Measurements from ENCODE around the gene URAD.

URAD gene

DNA sequence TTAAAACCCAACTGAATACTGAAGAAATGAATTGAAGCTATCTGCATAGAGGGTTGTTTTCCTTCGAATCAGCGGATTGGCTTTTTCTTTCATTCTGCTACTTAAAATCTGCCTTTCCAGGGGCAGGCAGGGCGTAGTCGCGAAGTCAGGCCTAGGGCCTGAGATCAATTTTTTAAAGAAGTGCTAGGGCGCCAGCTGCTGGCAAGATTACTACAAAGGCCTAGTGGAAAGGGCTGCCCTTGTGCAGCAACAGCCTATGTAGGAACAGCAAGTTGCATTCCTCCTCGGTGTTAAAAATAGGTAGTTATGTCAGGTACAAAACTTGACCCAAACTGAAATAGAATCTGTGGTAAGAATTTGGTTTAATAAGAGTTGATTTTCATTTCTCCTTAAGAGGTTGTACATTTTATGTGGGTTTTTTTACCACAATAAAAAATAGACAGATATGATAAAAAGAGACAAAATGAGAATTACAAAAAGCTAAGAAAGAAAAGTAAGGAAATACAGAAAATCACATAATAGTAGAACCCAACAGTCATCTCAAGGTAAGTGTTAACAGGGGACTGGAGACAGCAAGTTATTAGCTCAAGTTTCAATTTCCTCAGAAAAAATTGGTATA lies 9.5 kb upstream of the URAD start:
- no peak for DNase-seq

GRCh38 chr13:27991881-27992280 lies 3.4 kb upstream of the URAD start:
- DNase-seq, result no peak

GRCh38 chr13:27985600-27985999 lies 2.9 kb downstream of the URAD start:
- no peak for DNase-seq

GRCh38 chr13:27982361-27982760 lies 6.1 kb downstream of the URAD start:
- no peak for DNase-seq

DNA sequence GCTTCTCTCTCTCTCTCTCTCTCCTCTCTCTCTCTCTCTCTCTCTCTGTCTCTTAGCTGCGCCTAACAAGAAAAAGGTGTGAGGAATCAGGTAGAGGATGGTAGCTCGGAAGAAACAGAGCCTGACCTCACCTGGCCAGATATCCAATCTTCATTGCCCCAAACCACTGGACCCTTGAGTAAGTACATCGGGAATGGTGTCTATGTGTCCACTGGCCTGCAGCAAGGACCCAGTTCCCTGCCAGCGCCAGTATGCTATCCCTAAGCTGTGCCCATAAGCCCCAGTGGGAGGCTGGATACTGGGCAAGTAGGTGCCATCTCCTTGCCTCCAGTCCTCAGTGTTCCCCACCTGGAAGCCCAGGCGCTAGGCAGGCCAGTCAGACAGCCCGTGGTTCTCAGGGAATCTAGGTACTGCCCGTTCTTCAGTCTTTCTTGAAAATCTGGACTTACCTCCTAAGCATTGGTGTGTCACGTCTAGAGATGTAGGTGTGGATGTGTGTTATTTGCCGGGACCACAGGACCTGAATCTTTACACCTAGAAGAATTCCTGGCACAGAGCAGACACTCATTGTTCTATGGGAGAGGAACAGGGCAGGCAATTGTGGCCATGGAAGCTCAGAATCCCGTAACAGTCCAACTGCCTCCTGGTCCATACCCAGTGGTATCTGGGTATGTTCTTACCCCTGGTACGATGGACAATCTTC lies 7.3 kb downstream of the URAD start:
- DNase-seq, result no peak

DNA sequence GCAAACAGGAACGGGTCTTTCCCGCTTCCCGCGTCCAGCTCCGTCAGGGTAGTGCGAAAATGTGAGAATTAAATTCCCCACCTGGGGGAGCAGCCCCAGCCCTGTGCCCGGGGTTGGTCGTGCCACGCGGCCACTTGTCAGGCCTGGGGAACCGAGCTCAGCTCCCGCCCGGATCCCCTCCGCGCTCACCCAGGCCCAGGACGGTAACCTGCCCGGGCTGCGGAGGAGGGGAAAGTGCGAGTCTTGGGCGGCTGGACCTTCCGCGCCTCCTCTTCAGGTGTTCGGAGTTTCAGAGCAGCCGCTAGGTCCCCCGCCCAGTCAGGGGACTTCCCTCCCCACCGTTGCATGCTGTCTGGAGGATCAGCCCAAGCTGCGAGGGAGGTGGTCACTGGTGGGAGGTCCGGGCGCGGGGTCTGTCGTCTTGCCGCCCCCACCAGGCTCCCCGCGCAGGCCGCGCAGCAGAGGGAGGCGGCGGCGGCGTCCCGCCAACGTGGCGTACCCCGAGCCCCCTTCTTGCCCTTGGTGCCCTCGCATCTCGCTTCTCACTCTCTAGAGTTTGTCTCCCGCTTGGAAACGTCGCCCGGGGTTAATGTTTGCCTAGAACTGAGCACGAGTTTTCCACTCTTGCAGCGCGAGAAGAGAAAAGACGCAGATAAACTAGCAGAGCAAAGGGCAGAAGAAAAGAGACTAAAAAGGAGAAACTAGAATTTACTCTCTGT lies 8.1 kb downstream of the URAD start:
- no peak for DNase-seq

GRCh38 chr13:27979765-27980279 lies 8.7 kb downstream of the URAD start:
- DNase-seq, result no peak

DNA sequence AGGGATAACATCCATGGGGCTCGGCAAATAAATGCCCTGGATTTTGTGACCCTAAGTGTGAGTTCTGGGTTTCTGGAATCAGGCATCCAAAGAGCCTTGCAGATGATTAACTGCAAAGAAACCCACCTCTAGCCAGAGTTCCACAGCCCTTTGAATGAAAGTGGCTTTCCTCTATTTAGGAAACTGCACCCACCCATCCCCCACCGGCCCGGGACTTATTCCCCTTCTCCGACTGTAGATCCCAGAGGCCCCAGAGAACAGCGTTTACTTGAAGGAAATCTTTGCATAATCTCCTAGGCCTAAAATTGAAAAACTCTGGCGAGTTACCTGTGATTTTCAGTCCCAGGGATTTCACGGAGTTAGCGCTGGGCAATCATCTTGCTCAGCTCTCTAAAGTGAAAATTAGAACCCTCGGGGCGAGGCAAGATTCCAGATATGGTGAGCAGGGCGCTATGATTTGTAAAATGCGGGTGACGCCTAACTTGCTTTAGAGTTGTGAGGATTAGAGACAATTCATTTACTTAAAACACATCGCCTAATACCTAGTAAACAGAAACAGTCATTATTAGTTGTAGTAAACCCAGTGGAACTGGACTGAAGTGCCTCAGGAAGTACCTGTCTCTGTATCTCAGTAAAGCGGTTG lies 9.4 kb downstream of the URAD start:
- no peak for DNase-seq

- DNase-seq, result no peak
These were observed 10.1 kb downstream of the URAD start for GRCh38 chr13:27978301-27978968.

DNA sequence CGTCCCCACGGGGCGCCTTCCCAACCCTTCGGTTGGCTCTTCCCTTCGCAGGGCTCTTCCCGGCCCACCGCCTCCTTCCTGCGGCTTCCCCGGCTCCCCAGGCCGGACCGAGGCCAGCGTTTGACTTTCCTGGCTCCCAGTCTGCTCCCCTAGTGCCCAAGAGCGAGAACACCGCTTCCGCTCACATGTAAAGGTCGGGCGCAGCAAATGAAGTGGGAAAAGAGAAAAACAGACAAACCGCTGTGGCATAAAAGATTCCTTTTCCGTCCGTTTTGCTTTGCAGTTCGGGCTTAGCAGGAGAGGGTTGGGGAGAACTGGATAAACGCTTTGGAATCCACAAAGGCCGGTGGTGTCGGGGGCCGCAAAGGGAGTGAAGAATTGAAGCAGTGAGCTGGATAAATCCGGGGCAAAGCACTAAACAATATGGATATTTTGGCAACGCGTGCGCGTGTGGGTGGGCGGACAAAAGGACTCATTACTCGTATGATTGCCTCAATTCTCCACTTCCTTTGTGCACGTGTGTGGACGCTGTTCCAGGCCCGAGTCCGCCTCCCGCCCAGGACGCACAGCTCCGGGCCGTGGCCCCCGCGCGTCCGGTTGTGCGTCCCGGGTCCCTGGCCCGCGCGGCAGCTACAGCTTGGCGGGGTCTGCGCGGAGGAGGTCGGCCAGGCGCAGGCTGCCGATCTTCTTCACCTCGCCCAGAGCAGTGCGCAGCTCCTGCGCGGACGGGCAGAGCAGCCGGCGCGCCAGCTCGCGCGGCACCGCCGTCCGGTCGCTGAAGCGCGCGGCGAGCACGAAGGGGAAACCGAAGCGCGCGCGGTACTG lies 10.8 kb downstream of the URAD start:
- DNase-seq, result no peak

- no peak for DNase-seq
These were observed 12.0 kb downstream of the URAD start for GRCh38 chr13:27976362-27977091.

DNA sequence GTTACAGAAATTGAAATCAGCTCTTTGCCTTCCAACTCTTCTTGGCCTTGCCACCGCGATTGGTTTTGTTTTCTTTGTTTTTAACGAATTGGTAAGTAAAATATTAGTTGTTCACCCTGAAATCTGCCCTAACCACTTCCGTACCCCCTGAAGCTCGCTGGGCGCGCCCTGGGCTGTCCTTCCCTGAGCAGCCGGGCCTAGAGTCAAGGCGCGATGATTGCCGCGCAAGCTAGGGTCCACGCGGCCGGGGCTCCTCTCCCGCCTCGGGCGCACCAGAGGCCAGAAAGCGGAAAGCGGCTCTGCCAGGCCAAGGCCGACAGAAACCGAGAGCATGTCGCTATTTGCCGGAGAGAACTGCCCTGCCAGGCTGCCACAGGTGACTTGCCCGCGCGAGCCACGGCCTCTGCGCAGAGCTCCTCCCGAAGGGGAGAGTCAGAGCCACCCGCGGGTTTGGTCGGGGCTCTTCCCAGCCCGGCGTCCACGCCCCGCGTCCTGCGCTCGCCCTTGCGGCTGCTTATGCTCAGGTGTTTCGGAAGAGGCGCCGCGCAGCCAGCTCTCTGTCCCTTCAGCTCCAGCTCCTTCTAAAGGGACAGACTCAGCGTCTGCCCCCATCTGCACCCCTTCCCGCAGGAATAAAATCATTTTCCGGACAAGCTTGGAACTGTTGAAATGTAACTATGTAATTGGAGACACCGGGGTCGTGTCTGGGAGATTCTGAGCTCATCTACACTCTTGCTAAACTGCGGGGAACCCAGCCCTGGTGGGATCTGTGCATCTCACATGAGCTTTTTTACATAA lies 12.7 kb downstream of the URAD start:
- no peak for DNase-seq

GRCh38 chr13:27973961-27974662 lies 14.4 kb downstream of the URAD start:
- no peak for DNase-seq

DNA sequence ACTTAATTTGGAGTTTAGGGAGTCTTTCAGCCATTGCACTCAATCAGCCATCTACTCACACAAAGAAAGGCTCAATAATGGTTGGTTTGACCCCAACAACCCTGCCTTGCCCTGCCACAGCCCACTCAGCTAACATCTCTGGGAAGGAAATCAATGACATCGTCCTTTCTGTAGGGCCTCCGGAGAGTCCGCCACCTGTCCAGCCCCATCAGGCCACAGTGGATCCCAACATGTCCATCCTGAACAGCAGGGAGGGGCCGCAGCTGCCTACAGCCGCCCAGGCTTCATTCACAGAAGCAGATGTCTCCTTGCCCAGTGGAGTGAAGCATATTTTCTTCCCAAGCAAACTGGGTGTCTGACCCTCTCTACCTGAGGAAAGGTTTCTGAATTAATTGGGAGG lies 15.2 kb downstream of the URAD start:
- no peak for DNase-seq

- DNase-seq, result no peak
These were observed 16.0 kb downstream of the URAD start for GRCh38 chr13:27972478-27972820.

DNA sequence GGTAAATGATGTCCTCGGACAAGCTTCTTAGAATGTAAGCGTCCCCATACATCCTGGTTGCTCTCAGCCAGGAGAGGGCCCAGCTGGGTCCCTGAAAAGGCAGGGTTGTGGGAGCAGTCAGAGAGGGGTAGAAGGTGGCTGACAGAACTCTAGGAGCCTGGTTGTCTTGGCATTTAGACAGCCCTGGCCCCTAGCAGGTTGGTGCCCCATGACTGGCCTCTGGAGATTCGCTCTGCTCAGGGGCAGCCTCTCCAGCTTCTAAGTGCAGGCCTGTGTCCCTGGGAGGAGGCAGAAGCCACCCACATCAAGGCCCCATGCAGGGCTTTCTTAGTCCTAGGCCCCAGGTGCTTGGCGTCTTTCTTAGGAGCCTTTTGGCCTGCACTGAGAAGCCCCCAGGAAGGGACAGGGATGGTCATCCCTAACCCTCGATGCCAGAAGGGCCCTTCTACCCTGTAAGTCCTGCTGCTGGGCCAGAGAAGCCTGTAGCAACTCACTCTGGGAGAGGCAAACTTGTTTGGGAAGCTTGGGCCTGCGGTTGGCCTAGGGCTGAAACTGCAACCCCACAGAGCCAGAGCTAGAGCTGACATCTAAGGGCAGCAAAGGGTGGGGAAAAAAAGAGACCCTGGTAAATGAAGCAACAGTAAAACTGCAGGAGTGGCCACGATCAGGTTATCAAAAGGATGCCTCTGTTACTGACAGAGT lies 16.6 kb downstream of the URAD start:
- DNase-seq, result no peak

DNA sequence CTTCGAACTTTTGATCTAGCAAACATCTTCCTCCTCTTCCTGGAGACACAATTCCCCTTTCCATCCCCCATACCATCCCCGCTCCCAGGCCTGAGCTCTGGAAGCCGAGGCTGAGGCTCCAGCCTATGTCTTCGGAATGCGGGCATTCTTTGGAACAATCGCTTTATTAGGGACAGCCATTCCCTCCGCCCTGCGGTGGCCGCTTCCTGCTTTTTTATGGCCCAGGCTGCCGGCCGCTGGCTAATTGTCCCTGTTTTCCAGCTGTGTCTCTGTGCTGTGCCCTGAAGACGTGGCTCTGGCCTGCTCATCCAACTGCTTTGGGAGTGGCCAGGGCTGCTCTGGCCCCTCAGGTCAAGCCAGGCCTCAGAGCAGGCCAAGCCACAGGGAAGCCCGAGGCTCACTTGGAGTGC lies 17.3 kb downstream of the URAD start:
- no peak for DNase-seq

DNA sequence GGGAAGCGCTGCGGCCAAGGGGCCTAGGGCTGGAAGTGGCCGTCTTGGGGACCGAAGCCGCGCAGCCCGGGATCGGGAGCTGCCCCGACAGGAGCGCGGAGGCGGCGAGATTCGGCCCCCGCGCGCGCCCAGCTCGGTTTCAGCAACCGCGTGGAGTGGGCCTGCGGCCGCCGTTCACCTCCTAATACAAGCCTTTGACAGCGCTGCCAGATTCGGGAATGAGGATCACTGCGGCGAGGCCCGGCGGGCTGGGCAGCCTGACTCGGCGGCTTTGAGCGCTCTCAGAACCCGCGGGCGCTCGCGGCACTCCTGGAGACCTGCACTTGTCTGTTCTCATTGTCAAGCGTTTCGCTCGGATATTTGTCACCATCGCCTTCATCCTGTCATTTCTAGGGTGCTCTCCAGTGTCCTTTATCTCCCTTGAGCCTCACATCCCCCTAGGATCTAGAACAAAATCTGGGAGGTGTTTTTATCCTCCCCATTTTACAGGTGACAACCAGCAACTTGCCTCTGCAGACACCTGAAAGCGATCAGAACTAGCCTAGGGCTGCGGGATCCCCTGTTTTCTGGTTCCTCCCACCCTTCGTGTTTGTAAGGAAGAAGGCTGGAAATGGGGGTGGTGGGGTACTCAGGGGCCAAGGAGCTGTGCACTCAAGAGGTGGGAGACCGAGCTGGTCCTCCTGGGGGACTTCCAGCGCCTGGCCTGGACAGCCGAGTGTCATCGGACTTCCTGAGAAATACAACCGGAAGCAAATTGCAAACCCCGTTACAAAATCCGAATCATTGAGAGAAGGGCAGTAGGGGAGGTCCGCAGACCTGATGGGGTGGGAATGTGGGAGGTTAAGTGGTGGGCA lies 17.9 kb downstream of the URAD start:
- DNase-seq, result no peak

All from activated gamma-delta T cell treated with Interleukin-2 at 50 U/mL for 16 hours (primary cell).